Skeletal muscle satellite cell (primary cell): ENCODE measurements around the gene GPR39.
"Not testable (repeated sequence)": the region's sequence is repeated elsewhere in the genome, so short reads cannot be mapped to it uniquely, and the experiment has no call there.

ENCODE experiments used
- H3K27me3 ChIP-seq: 2 replicates; pipeline ENCODE4 v1.7.0; 2013; ENCODE audit warnings: low read length; ENCODE audit not compliant: control insufficient read depth, insufficient read depth
- H3K36me3 ChIP-seq: 2 replicates; pipeline ENCODE4 v1.7.0; 2013; ENCODE audit warnings: mild to moderate bottlenecking, control low read depth, low read length; ENCODE audit not compliant: insufficient read depth
- H3K4me1 ChIP-seq: 2 replicates; pipeline ENCODE4 v1.7.0; 2013; ENCODE audit warnings: low read length; ENCODE audit not compliant: control insufficient read depth, insufficient read depth
- H3K4me2 ChIP-seq: 2 replicates; pipeline ENCODE4 v1.7.0; 2013; ENCODE audit warnings: mild to moderate bottlenecking, low read length
- H3K4me3 ChIP-seq: 2 replicates; pipeline ENCODE4 v1.7.0; 2013; ENCODE audit warnings: low read length
- H3K9ac ChIP-seq: 2 replicates; pipeline ENCODE4 v1.7.0; 2013; ENCODE audit warnings: mild to moderate bottlenecking, low read depth, low read length, moderate library complexity
- H3K9me3 ChIP-seq: replicated peaks from 2 replicates; pipeline ENCODE4 v1.7.0; 2013; ENCODE audit warnings: mild to moderate bottlenecking, control low read depth, low read length

Gene GPR39

DNA sequence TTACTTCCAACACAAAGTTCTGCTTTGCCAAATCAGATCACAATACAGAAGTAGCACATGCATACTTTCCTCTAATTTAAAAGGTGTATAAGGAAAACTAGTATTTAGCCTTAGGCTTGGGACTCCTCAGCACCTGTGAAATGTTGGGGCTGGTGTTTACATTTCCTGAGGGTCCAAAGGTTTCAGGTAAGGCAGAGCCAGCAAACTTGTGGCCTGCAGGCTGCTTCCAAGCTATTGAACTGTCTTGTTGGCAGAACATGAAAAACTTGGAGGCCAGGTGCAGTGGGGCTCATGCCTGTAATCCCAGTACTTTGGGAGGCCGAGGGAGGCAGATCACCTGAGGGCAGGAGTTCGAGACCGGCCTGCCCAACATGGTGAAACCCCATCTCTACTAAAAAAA, 26.5 kb upstream of the GPR39 start:
- Histone ChIP-seq H3K9me3 (no peaks in the 10 kb centered on the region), H3K9ac (no peak overlapping the region), H3K4me2 (no peak overlapping the region), H3K36me3 (no peaks in the 10 kb centered on the region), H3K4me1 (peaks cover 2% of the 10 kb centered on the region), H3K27me3 (no peaks in the 10 kb centered on the region), H3K4me3 (no peak overlapping the region)

DNA sequence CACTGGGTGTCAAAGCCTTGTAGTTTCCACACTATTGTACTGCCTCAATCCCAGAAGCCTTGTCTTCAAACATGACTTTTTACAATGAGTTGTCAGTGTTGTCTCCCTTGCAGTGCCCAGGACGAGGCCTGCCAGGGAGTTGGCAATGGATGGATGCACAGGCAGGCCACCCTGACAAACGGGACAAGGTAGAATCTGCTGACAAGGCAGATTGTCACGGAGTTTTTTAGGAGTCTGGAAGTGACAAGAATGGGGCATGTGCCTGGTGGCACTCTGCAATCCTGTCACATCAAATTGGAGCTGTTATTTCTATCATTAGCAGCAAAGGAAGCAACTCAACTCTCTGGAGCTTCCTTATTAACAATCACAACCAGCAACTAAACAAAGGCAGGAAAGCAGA, 25.2 kb upstream of the GPR39 start:
- Histone ChIP-seq H3K36me3 (no peaks in the 10 kb centered on the region), H3K4me2 (no peak overlapping the region), H3K4me3 (no peak overlapping the region), H3K27me3 (no peaks in the 10 kb centered on the region), H3K4me1 (peaks cover 2% of the 10 kb centered on the region), H3K9ac (no peak overlapping the region), H3K9me3 (no peaks in the 10 kb centered on the region)

DNA sequence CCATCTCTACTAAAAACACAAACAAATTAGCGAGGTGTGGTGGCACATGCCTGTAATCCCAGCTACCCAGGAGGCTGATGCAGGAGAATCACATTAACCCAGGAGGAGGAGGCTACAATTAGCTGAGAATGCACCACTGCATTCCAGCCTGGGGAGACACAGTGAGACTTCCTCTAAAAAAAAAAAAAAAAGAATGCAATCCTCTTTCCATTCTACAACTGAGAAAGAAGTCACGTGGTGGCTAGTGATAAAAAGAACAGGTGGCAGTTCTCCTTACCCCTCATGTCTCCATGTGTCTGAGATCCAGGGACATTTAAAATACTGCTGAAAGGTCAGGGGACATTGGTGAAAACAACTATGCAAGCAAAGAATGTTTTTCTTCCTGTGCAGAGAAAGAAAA, 24.4 kb upstream of the GPR39 start:
- Histone ChIP-seq H3K9me3 (no peaks in the 10 kb centered on the region), H3K4me3 (no peak overlapping the region), H3K4me2 (no peak overlapping the region), H3K36me3 (no peaks in the 10 kb centered on the region), H3K27me3 (no peaks in the 10 kb centered on the region), H3K9ac (no peak overlapping the region), H3K4me1 (peaks cover 2% of the 10 kb centered on the region)

DNA sequence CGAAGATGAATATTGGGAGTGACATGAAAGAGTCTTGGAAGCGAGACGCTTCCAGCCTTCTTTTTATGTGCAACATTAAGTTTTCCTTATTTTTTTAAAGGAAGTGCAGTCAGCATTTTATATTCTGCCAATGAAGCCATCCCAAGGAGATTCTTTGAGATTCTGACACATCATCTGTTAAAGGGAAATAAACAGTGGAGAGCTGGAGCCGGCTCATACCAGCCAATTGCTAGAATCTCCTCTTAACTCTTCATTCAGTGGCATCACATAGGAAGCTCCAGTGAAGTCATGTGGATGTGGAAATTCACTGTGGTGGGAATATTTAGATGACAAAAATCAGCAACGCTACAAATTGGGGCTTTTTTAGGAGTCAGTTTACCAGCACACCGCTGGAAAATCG, 23.7 kb upstream of the GPR39 start:
- Histone ChIP-seq H3K4me3 (no peak overlapping the region), H3K4me2 (no peak overlapping the region), H3K4me1 (peaks cover 2% of the 10 kb centered on the region), H3K9me3 (no peaks in the 10 kb centered on the region), H3K27me3 (no peaks in the 10 kb centered on the region), H3K9ac (no peak overlapping the region), H3K36me3 (no peaks in the 10 kb centered on the region)

DNA sequence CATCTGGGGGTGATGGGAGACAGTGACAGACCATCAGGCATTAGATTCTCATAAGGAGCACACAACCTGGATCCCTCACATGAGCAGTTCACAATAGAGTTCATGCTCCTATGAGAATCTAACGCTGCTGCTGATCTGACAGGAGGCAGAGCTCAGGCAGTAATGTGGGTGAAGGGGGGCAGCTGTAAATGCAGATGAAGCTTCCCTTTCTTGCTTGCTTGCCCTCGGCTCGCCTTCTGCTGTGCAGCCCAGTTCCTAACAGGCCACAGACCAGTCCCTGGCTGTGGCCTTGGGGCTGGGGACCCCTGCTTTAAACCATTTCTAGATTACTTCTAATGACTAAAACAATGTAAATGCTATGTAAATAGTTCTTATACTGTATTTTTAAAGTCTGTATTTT, 19.6 kb upstream of the GPR39 start:
- H3K4me2 ChIP-seq, H3K9ac ChIP-seq, H3K4me3 ChIP-seq, H3K4me1 ChIP-seq, H3K36me3 ChIP-seq, H3K9me3 ChIP-seq, H3K27me3 ChIP-seq: not testable (repeated sequence)

DNA sequence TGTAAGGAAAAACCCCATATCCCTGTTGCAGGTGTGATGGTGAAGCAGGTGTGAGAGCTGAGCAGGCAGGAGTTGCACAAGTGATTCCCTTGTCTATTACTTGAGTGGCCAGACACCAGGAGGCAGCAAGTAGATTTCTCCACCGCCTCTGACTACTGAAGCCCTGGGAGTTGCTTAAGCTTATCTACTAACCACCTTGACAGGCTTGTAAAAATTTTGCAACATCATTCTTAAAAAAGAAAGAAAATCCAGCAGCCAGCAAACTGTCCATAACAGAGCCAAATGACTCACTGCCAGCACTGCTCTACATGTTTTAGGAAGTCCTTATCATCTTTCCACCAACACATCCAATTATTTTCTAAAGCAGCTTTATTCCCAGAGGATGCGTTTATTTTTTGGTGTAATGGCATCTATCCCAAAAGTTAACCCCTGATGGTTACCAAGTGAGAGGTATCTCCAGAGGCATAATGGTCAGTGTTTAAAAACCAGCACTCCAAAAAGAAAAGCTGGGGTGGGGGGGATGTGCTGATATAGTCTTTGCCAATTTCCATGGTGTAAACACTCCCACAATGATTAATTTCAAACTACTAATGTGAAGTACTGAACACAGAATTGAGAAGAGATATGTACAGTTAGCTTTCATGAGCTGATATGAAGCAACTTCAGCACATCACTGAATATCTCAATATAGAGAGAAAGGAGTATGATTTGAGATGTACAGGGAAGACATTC, 16.3 kb upstream of the GPR39 start:
- H3K27me3 ChIP-seq: peaks cover 7% of the 10 kb centered on the region
- no peak overlapping the region for H3K9ac ChIP-seq
- H3K9me3 ChIP-seq: no peaks in the 10 kb centered on the region
- no peak overlapping the region for H3K4me3 ChIP-seq
- no peaks in the 10 kb centered on the region for H3K36me3 ChIP-seq
- H3K4me2 ChIP-seq: no peak overlapping the region
- H3K4me1 ChIP-seq: no peaks in the 10 kb centered on the region

DNA sequence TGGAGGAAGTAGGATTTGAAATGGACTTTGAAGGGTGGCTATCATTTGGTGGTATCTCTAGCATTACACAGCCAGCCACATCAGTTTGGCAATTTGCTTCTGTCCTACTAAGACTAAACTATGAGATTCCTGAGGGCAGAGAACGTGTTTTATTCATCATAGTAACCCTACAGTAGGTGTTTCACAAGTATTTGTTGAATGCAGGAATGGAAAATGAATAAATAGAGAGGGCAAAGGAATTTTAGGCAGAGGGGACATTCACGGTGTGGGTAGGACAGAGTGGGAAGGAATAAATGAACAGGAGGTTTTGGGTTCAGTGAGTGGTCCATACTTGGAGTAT, 15.7 kb upstream of the GPR39 start:
- Histone ChIP-seq H3K27me3 (peaks cover 9% of the 10 kb centered on the region), H3K4me2 (no peak overlapping the region), H3K9me3 (no peaks in the 10 kb centered on the region), H3K9ac (no peak overlapping the region), H3K36me3 (no peaks in the 10 kb centered on the region), H3K4me3 (no peak overlapping the region), H3K4me1 (no peaks in the 10 kb centered on the region)

DNA sequence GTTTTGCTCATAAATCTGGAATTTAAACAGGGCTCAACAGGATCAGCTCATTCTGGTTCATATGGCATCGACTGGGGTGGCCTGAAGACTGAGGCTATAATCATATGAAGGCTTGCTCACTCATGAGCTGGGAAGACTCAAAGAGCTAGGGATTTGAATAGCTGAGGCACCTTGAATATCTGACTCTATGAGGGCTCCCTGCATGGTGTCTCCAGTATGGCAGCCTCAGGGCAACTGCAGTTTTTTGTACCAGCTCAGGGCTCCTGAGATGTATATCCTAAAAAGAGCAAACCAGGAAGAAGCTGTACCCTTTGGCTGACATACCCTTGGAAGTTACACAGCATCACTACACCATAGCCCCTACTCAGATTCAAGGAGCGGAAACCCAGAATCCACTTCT, 15.3 kb upstream of the GPR39 start:
- no peaks in the 10 kb centered on the region for H3K4me1 ChIP-seq
- H3K4me3 ChIP-seq: no peak overlapping the region
- H3K9me3 ChIP-seq: no peaks in the 10 kb centered on the region
- H3K36me3 ChIP-seq: no peaks in the 10 kb centered on the region
- H3K27me3 ChIP-seq: peaks cover 10% of the 10 kb centered on the region
- H3K9ac ChIP-seq: no peak overlapping the region
- H3K4me2 ChIP-seq: no peak overlapping the region

DNA sequence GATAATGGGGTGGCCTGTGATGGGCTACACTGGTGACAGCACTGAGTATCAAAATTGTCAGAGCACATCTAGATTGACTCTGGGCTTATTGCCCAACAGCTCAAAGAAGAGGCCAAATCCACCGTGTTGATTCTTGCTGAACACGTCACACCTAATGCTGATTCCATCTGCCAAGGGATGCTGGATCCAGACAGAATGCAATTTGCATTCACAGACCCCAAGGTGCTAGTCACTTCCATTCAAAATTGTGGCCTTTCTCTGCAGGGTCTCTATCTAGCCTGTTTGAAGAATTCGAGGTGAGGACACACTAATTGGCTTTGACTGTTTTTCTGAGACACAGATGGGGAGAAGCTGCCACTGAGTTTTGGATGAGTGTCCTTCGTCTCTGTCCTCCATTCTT, 13.5 kb upstream of the GPR39 start:
- Histone ChIP-seq H3K4me3 (no peak overlapping the region), H3K9me3 (no peaks in the 10 kb centered on the region), H3K9ac (no peak overlapping the region), H3K27me3 (peaks cover 10% of the 10 kb centered on the region), H3K4me2 (no peak overlapping the region), H3K36me3 (no peaks in the 10 kb centered on the region), H3K4me1 (no peaks in the 10 kb centered on the region)

DNA sequence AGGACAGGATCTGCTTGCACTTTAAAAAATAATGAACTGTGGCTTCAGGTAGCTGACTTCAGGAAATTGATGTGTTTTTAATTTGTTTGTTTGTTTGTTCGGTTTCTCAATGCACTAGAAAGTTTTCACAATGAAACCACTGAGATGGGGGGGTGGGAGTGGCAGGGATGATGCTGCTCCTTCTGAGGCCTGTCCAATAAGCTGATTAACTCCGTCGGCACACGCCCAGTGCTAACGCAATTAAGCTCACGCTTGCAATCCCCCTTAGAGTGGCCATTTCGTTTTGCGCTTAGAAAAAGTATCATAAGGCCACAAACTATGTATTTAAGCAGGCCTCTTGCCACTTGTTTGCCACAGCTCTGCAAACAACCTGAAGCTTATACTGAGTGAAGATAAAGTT, 12.5 kb upstream of the GPR39 start:
- Histone ChIP-seq H3K4me2 (no peak overlapping the region), H3K9ac (no peak overlapping the region), H3K27me3 (peaks cover 10% of the 10 kb centered on the region), H3K4me3 (no peak overlapping the region), H3K9me3 (no peaks in the 10 kb centered on the region), H3K36me3 (no peaks in the 10 kb centered on the region), H3K4me1 (no peaks in the 10 kb centered on the region)

DNA sequence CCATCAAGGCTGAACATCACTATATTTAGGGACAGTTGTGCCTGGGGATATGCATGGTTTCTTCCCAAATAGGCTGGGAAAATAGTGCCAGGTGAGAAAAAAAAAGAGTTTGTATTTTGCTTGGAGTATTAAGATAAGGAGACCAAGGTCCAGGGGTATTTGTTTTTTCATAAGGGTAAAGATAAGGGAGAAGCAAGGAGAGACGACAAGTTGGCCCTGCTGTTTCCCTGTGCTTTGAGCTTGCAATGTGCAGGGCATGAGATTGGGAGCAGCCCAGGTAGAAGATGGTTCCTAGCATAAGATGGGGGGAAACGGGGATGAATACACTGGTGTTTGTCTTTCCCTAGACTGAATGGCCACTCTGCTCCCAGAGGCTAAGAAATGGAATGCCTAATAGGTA, 8.8 kb upstream of the GPR39 start:
- no peaks in the 10 kb centered on the region for H3K9me3 ChIP-seq

DNA sequence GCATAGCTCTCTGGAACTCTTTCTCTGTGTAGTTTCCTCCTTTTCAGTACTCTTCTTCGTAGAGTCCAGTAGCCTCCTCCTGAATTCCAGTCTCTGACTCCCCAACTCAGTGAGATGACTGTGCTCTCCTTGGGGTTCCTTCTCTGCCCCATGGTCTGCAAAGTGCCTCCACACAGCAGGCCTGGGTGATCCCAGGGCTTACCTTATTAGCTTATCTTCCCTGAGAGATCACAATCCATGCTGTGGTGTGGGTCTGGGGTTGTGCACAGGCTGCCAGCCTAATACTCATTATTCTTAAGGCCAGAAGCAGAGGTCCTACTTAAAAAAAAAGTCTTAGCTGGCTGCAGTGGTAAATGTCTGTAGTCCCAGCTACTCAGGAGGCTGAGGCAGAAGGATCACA, 4.6 kb upstream of the GPR39 start:
- peaks cover 19% of the 10 kb centered on the region for H3K4me1 ChIP-seq
- no peak overlapping the region for H3K4me2 ChIP-seq
- H3K27me3 ChIP-seq: no peaks in the 10 kb centered on the region
- H3K9me3 ChIP-seq: no peaks in the 10 kb centered on the region
- no peak overlapping the region for H3K4me3 ChIP-seq
- H3K36me3 ChIP-seq: no peaks in the 10 kb centered on the region
- no peak overlapping the region for H3K9ac ChIP-seq

More for the DNA sequence above, 8.8 kb upstream of the GPR39 start:
- no peak overlapping the region for H3K4me2 ChIP-seq
- H3K36me3 ChIP-seq: no peaks in the 10 kb centered on the region
- H3K27me3 ChIP-seq: peaks cover 10% of the 10 kb centered on the region
- no peak overlapping the region for H3K9ac ChIP-seq
- H3K4me1 ChIP-seq: no peaks in the 10 kb centered on the region
- no peak overlapping the region for H3K4me3 ChIP-seq
